HFFc6 (cell line): Measurements from ENCODE around the gene UMODL1. TPM values are rescaled to one million over a fixed set of nuclear protein-coding genes. Genes with fewer than 3 reads are reported as not detected.

Experiments used
- DNase-seq: peaks from one replicate; pipeline ENCODE4 v3.0.0-alpha.2; 2018
- H3K27ac Mint-ChIP-seq: 2 replicates; pipeline ENCODE4 v1.8.0; 2020; ENCODE audit warnings: mild to moderate bottlenecking, mixed read lengths
- H3K27me3 Mint-ChIP-seq: 2 replicates; pipeline ENCODE4 v1.8.0; 2021; ENCODE audit warnings: mild to moderate bottlenecking, moderate library complexity, mixed read lengths; ENCODE audit not compliant: insufficient read depth
- H3K36me3 Mint-ChIP-seq: 2 replicates; pipeline ENCODE4 v1.8.0; 2021; ENCODE audit warnings: low read depth, mixed read lengths
- H3K4me1 Mint-ChIP-seq: 2 replicates; pipeline ENCODE4 v1.8.0; 2020; ENCODE audit warnings: low read depth, mixed read lengths
- H3K4me3 Mint-ChIP-seq: 2 replicates; pipeline ENCODE4 v1.8.0; 2020; ENCODE audit warnings: mild to moderate bottlenecking, moderate library complexity, mixed read lengths
- H3K9me3 Mint-ChIP-seq: 2 replicates; pipeline ENCODE4 v1.8.0; 2020; ENCODE audit warnings: mild to moderate bottlenecking, mixed read lengths
- CTCF ChIP-seq: fragments of 200-600 bp; sonication (generic); IDR thresholded peaks from 2 replicates; pipeline ENCODE4 v1.5.0; 2021; ENCODE audit warnings: antibody characterized with exemption, mild to moderate bottlenecking
- total RNA-seq, 6 experiments: library from RNA; stranded (reverse); fragmentation: NEBNext Ultra II Directional; extraction: Animal tissue kit (Norgen Biotek cat#: 25700); gene quantifications; 2 replicates in 1 of 6; 3 replicates in 5 of 6; pipeline ENCODE4 v1.2.3, GENCODE V29; 2021

The UMODL1 gene
- total RNA-seq, 6 experiments from 2014 or later, result not detected

GRCh38 chr21:42060166-42060565, 11.0 kb upstream of the UMODL1 start:
- Mint-ChIP-seq H3K4me3 (no peak overlapping the region), H3K27ac (no peak overlapping the region), H3K36me3 (no peaks in the 10 kb centered on the region; the same call in 1 of the 2 replicates), H3K4me1 (peaks cover 11% of the 10 kb centered on the region), H3K27me3 (peaks cover 60% of the 10 kb centered on the region), H3K9me3 (no peaks in the 10 kb centered on the region)
- DNase-seq, result no peak
- no peak for TF ChIP-seq CTCF

GRCh38 chr21:42061195-42061985, 9.7 kb upstream of the UMODL1 start:
- H3K4me1 Mint-ChIP-seq, result peaks cover 11% of the 10 kb centered on the region
- H3K27me3 Mint-ChIP-seq, result peaks cover 55% of the 10 kb centered on the region
- H3K4me3 Mint-ChIP-seq, result no peak overlapping the region
- no peak for TF ChIP-seq CTCF
- H3K9me3 Mint-ChIP-seq, result no peaks in the 10 kb centered on the region
- H3K27ac Mint-ChIP-seq, result no peak overlapping the region
- no peaks in the 10 kb centered on the region; the same call in 1 of the 2 replicates for H3K36me3 Mint-ChIP-seq
- DNase-seq, result no peak

- H3K27me3 Mint-ChIP-seq, result peaks cover 50% of the 10 kb centered on the region
- H3K4me1 Mint-ChIP-seq, result peaks cover 8% of the 10 kb centered on the region
- no peak for TF ChIP-seq CTCF
- no peak for DNase-seq
- H3K36me3 Mint-ChIP-seq, result no peaks in the 10 kb centered on the region; the same call in 1 of the 2 replicates
- H3K27ac Mint-ChIP-seq, result no peak overlapping the region
- no peak overlapping the region for H3K4me3 Mint-ChIP-seq
- H3K9me3 Mint-ChIP-seq, result no peaks in the 10 kb centered on the region
Measured at GRCh38 chr21:42061986-42062235, 9.2 kb upstream of the UMODL1 start.

- Mint-ChIP-seq H3K4me3 (no peak overlapping the region), H3K9me3 (no peaks in the 10 kb centered on the region), H3K27ac (no peak overlapping the region), H3K27me3 (peaks cover 48% of the 10 kb centered on the region), H3K4me1 (peaks cover 2% of the 10 kb centered on the region), H3K36me3 (no peaks in the 10 kb centered on the region)
- DNase-seq, result no peak
- TF ChIP-seq CTCF, result no peak
Measured at GRCh38 chr21:42062236-42063022, 8.7 kb upstream of the UMODL1 start.

- H3K36me3 Mint-ChIP-seq, result no peaks in the 10 kb centered on the region
- no peak for TF ChIP-seq CTCF
- H3K4me3 Mint-ChIP-seq, result no peak overlapping the region
- peaks cover 46% of the 10 kb centered on the region for H3K27me3 Mint-ChIP-seq
- no peaks in the 10 kb centered on the region for H3K4me1 Mint-ChIP-seq
- H3K27ac Mint-ChIP-seq, result no peak overlapping the region
- H3K9me3 Mint-ChIP-seq, result no peaks in the 10 kb centered on the region
- DNase-seq, result no peak
Measured at GRCh38 chr21:42063191-42063570, 7.9 kb upstream of the UMODL1 start.
